Superior temporal gyrus (tissue), 1 donor: ENCODE results near the gene TPM4.

Experiments used
- DNase-seq: peaks from one replicate; pipeline ENCODE4 v3.0.0-alpha.2; 2016; ENCODE audit errors: extremely low spot score

The TPM4 gene

DNA sequence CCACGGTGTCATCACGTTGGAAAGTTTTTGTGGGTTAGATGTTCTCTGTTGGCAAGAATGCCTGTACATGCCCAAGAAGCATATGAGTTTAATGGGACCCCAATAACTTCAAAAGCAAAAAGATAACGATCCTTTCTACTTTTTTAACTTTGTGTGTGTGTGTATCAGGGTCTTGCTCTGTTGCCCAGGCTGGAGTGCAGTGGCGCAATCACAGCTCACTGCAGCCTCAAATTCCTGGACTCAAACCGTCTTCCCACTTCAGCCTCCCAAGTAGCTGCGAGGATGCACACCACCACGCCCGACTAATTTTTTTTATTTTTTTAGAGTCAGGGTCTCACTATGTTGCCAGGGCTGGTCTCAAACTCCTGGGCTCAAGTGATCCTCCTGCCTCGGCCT lies 34.3 kb upstream of the TPM4 start:
- no peak for DNase-seq

DNA sequence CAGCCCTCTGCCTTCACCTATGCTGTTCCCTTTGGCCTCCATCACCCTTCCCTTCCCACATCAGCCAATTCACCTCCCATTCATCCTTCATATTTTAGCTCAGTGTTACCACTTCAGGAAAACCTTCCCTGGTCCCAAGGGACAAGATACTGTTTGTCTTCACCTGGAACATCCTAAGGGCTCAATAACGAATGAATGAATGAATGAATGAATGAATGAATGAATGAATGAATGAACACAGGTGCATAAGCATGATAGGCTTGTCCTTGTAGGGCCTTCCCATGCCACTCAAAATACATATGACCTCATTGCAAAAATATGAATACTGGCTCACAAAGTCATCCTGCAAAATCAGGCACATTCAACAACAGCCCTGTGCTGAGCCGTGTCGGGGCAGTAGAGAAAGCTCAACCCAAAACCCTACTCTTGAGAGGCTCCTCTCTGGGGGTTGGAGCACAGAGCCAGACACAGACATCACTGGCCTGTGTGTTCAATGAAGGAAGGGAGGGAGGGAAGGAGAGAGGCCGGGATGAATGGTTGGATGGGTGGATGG lies 33.7 kb upstream of the TPM4 start:
- no peak for DNase-seq

DNA sequence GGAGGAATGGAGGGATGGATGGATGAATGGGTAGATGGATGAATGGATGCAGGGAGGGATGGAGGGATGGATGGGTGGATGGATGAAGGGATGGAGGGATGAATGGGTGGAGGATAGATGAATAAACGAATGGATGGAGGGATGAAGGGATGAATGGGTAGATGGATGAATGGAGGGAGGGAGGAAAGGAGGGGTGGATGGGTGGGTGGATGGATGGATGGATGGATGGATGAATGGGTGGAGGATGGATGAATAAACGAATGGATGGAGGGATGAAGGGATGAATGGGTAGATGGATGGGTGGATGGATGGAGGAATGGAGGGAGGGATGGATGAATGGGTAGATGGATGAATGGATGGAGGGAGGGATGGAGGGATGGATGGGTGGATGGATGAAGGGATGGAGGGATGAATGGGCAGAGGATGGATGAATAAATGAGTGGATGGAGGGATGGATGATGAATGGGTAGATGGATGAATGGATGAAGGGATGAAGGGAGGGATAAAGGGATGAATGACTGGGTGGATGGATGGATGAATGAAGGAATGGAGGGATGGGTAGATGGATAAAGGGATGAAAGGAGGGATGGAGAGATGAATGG lies 33.0 kb upstream of the TPM4 start:
- no peak for DNase-seq

DNA sequence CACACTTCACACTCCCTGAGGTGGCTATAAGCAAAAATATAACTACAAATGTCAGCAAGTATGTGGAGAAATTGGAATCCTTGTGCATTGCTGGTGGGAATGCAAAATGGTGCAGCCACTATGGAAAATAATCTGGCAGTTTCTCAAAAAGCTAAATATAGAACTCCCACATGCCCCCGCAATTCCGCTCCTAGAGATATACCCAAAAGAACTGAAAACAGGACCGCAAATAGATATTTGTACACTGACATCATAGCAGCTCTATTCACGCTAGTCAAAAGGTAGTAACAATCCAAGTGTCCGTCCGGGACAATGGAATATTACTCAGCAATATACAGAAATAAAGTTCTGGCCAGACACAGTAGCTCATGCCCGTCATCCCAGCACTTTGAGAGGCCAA lies 31.5 kb upstream of the TPM4 start:
- DNase-seq = no peak

DNA sequence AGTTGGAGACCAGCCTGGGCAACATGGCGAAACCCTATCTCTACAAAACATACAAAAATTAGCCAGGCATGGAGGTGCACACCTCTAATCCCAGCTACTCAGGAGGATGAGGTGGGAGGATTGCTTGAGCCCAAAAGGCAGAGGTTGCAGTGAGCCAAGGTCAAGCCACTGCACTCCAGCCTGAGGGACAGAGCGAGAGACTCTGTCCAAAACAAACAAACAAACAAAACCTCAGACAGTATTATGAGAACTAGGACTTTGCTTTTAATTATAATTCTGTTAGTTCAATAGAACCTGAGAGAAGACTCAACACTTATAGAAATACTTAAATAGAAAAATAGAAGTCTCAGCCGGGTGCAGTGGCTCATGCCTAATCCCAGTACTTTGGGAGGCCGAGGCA lies 31.1 kb upstream of the TPM4 start:
- no peak for DNase-seq

DNA sequence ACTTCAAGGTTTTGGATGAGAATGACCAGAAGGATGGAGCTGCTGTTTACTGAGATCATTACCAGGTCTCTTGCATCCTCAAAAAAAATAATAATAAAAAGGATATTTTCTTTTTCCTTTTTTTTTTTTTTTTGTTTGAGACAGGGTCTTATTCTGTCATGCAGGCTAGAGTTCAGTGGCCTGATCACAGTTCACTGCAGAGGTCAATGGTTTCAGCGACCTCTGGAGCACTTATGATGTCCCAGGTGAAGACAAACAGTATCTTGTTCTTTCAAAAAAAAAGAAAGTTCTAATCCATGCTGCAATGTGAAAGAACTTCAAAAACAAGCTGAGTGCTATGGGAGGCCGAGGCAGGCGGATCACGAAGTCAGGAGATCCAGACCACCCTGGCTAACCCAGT lies 30.4 kb upstream of the TPM4 start:
- DNase-seq = no peak

DNA sequence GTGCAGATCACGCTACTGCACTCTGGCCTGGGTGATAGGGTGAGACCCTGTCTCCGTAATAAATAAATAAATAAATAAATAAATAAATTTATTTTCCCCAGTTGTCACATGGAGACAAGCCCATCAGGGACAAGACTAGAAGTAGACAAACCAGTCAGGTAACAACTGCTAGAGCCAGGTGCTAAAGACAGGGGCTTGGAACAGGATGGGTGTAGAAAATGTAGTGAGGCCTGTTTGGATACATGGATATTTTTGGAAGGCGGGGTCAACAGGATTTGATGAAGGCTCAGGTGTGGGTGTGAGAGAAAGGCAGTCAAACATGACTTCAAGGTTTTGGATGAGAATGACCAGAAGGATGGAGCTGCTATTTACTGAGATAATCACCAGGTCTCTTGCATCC lies 27.7 kb upstream of the TPM4 start:
- no peak for DNase-seq

DNA sequence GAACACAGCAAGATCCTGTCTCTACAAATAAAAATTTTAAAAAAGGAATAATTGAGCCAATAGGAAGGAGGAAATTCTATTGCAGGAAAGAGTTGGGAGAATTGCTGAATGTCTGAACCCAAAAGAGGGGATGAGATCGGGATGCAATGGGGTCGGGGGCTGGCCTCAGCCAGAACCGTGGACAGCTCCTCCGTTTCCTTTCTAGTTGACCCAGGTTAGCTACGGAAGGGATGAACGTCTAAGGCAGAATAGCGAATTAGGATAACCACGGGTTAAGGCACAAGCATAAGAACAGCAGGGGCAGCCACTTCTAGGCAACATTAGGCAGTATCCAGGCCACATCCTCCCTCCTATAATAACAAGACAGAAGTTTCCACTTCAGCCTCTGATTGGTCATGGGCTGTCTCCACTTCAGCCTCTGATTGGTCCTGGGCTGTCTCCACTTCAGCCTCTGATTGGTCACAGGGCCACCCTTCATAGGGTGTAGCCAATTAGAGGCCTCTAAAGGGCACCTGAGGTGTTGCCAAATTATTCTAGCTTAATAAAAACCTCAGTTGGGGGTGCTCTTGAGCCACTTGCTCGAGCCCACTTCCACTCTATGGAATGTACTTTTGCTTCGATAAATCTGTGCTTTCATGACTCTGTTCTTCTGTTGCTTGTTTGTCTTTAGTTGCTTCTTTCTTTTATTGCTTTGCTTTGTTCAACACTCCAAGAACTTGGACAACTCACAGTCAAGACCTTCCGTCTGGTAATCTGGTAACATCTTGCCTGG lies 24.9 kb upstream of the TPM4 start:
- peak; percentile 24 for DNase-seq

DNA sequence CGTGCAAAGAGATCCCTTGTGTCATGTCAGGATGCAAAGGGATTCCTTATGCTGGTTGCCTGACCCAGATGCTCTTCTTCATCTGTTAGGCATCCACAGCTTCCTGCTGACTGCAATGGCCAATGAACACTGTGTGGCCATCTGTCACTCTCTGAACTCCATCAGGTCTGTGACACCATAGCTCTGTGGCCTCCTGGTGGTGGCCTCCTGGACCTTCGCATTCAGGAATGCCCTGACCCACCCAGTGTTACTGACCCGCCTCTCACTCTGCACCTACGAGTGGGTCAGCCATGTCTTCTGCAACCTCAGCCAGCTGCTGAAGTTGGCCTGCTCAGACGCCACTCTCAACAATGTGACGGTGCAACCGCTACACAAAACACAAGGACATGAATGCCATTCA lies 23.9 kb upstream of the TPM4 start:
- no peak for DNase-seq

DNA sequence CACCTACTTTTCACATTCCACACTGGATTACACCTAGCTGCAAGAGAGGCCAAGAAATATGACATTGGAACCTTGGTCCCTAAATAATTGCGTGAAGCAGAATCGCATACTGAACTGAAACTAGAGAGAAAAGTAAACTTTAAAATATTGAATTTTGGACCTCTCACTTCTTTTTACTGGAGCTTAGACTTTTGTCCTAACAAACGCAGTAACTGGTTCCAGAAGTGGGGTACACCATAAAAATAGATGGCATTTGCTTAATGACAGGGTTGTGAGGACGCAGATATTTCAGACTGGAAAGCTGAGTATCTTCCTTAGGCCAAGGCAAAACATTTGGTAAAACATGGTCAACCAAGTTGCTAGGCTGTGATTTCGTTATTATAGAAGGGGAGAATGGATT lies 19.2 kb upstream of the TPM4 start:
- no peak for DNase-seq

DNA sequence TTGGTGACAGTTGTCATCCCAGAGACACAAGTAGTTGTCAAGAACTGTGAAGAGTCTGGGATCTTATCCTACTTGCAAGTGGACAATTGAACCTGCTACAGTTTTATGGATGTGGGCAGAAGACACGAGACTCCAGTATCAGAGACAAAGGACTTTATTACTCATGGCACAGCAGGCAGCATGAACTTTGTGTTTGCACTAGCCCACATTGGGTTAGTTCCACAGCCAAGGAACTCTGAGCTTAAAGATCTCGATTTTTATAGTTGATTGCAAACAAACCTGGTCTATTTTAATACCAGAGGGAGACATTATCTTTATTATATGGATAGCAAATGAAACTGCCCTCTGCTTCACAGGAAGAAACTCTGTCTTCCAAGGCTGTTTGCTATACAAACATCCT lies 16.0 kb upstream of the TPM4 start:
- no peak for DNase-seq

DNA sequence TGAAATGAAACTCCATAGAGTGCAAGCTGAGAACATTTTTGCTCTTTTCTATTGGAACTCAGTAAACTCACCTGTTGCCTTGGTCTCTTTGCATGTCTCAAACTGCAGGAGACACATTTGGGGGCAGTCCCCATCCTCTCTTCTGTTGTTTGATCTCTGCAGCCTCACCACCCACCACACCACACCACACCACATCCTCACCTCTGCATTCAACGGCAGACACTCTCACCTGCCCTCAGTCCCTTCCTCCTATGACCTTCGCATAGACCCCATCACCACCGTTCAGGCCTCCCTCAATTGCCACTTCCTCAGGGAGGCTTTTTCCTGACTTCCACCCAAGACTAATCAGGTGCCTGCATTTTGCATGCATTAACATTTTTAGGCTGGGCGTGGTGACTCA lies 14.4 kb upstream of the TPM4 start:
- DNase-seq = no peak

DNA sequence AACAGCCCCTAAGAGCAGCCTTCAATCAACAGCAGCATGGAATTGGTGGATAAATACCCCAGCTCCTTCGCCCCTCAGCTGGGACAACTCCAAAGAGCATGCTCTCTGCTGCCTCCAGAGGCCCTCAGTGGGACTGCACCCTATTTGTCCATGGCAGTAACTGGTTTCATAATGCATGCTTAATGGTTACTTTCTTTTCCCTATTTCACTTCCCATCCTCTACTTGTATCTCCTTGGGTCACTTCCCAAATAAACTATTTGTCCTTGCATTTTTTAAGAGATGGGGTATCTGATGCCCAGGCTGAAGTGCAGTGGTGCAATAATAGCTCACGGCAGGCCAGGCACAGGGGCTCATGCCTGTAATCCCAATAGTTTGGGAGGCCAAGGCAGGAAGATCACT lies 13.5 kb upstream of the TPM4 start:
- DNase-seq = peak; percentile 31

DNA sequence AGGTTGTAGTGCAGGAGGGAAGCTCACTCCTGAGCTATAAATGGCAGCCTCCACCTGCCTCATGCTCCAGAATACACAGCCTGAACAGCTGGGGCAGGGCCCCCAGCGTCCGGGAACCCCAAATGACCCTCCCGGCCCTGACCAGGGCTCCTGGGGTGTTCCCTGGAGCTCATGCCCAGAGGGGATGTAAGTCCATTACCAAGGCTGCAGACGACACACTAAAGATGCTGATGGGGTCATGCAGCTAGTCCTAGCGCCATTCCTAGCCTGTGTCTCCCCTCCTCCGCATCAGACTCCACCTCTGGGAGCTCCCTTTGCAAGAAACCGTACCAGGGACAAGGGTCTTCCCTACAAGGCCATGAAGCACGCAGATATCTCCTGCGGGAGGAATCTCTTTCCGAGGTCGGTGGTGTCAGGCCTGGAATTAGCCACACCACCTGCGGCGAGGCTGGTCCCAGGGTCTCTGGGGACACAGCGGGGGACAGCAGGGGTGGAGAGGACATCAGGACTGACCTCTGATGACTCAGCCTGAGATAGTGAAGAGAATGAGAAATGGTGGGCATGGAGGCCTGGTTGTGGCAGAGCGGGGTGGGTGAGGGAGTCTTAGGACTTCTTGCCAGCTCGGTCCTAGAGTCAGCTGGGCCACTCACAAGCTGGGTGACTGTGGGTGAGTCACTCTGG lies 11.9 kb upstream of the TPM4 start:
- DNase-seq = no peak

DNA sequence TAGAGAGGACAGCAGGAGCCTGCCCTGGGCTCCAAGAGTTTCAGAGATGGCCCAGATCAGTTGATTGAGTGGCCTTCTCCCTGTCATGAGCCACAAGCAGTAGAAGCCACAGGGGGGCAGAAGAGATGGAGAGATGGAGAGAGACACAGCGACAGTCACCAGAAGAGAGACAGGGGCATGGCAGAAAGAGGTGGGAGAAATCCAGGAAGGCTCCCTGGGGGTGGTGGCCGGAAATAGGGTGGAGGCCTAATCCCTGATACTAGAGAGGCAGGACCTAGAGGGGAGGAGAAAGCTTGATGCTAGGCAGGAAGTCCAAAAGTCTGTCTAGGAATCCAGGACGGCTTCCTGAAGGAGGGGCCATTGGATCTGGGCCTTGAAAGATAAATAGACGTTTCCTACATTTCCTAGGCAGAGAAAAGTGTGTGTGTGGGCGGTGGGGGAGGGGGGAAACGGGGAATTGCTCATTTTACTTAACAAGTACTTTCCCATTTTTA lies 9.6 kb upstream of the TPM4 start:
- DNase-seq = no peak

DNA sequence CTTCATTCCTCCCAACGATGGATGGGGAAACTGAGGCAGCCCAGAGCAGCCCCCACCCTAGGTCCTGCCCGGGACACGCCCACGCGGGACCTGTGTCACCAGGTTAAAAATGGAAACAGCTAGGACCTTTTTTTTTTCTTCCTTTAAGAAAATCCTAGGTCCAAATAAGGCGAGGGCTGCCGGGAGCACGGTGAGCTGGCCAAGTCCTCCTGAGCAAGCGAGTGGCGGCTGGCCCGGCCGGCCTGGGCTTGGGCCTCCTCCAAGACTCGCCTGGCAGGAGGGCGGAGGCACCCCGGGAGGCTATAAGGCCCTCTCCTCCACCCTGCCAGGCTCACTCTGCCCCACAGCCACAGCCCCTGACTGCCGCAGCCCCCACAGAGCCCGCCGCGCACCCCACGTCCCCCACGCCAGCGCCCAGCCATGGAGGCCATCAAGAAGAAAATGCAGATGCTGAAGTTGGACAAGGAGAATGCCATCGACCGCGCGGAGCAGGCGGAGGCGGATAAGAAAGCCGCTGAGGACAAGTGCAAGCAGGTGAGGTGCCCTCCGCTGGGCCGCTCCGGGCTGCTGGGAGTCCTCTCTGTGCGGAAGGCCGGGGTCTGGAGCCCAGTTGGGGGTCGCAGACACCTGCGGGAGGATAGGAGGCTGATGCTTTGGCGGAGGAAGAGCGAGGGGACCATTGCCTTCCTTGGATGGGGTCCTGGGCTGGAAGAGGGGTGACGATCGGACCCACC lies 8.9 kb upstream of the TPM4 start:
- DNase-seq = no peak

DNA sequence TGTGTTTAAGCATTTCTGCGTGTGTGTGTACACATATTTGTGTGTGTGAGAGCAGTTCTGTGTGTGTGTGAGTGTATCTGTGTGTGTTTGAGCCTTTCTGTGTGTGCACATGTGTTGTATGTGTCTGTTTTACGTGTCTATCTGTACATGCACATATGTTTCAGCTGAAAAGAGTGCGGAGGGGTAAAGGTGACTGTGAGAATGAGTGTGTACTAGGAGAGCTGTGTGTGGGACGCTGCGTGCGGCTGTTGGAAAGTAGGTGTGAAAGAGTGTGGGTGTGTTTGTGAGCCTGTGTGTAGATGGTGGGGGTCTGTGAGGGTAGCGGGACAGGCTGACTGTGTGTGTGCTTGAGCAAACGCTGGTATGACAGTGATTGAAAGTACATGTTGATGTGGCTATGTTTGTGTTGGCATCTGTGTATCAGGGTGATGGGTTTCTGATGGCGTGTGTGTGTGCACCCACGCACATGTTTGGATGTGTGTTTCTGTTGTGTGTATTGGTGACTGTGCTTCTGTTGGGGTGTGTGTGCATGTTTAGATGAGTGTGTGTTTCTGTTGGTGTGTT lies 7.5 kb upstream of the TPM4 start:
- no peak for DNase-seq

DNA sequence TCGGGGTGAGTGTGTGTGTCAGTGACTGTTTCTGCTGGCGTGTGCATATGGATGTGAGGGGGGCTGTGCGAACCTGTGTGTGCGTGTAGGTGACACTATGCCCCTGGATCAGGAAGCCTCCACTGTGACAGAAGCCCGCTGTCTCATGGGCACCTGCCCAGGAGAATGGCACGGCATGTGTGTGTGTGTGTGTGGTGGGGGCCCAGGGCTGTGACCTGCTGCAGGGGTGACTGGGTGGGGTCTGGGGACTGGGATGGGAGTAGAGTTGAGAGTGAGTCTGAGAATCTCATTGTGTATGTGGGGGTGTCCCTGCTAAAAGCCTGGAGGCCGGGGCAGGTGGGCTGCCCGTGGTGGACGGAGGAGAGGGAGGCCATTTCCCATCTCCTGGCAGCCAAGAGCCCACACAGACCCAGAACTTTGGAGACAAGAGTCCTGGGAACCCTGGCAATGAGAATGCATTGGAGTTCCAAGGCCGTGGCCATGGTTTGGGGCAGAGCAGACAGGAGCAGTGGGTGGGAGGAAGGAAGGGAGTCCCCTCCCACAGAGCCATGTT lies 6.4 kb upstream of the TPM4 start:
- no peak for DNase-seq

DNA sequence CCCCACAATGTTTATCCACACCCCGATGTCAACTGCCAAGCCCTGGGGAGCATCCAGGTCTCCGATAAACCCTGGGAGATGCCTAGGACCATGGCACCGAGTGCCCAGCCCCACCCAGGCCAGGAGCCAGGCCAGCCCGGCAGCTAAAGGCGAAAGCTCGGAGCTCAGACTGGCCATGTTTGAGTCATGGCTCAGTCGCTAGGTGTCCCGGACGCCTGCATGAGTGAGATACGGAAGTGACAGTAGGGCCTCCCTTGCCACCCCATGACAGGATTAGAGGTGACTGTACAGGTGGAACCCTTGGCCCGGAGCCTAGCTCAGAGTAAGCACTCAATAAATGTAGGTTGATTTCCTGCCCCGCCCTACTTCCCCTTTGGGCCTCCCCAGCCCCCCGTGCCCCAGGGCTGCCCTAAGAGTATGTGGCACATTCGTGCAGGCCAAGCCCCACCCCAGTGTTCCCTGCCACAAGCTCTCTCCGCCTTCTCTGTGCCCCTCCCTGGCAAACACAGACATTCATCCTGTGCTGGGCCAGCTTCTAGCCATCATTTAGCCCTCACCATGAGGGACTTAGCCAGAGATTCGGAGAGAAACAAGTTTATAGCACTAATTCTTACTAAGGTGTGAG lies 5.8 kb upstream of the TPM4 start:
- no peak for DNase-seq

DNA sequence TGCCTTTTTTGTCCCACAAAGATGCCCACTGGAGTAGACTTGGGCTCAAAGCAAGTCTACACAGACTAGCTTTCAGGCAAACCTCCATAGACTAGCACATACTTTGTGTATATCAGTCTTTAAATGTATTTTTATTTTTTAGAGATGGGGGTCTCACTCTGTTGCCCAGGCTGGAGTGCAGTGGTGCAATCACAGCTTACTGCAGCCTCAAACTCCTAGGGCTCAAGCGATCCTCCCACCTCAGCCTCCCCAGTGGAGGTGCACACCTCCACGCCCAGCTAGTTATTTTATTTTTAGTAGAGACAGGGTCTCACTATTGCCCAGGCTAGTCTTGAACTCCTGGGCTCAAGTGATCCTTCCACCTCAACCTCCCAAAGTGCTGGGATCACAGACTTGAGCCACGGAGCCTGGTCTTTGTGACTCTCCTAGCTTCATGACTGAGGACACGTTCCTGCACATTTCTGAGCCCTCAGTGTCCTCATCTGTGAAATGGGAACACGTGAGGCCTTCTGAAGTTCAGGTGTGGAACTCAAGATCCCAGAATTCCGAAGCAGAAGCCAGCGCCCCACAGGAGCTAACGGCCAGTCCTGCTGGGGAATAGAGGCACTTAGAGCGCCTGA lies 5.1 kb upstream of the TPM4 start:
- DNase-seq = no peak

DNA sequence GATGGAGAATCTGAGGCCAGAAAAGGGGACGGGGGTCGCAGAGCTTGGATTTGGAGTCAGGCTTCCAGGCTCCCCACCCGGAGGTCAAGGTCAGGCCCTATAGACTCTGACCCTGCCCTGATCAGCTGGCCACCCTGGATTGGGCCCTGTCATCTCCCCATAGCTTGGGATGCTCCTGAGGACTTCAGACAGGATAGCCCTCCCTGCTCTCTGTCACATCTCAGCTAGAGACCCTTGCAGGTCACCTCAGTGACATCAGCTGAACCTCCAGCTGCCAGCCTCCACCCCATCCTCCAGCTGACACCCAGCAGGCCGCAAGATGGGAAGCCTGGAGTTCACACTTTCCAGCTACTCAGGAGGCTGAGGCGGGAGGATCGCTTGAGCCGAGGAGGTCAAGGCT lies 2.8 kb upstream of the TPM4 start:
- DNase-seq = no peak
